Measurements from ENCODE around the gene TBC1D14.

The TBC1D14 gene

DNA sequence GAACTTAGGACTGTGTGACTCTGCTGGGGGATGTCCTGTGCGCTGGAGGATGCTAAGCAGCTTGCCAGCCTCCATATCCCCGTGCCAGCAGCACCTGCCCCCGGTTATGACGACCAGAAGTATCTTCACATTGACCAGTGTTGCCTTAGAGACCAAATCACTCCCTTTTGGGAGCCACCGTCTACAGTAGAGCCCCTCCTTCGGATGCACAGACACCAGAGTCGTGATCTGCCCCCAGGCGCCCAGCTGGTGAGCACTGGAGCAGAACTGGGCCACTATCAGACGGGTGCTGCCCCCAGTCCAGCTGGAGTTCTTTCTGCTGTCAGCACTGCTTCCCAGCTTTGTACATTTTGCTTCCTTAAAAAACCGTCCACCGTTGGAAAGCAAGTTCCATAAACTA, 103.5 kb downstream of the TBC1D14 start:
- Histone ChIP-seq H3K4me1 (ENCODE audit: low read length) (peaks cover 16% of the 10 kb centered on the region), H4K20me1 (ENCODE audit: insufficient read depth, low read length) (no peaks in the 10 kb centered on the region), H3K27ac (ENCODE audit: low read length) (peak overlapping the region; percentile 53), H3K9me3 (ENCODE audit: insufficient read depth, low read length) (no peaks in the 10 kb centered on the region), H3K79me2 (ENCODE audit: low read length) (no peaks in the 10 kb centered on the region), H3K27me3 (ENCODE audit: low read depth, low read length) (no peaks in the 10 kb centered on the region), H3K36me3 (replicated peaks; ENCODE audit: low read depth, low read length) (peaks cover 42% of the 10 kb centered on the region), H3K4me2 (ENCODE audit: low read length) (no peak overlapping the region), H3K9ac (ENCODE audit: low read length) (no peak overlapping the region), H2AFZ (ENCODE audit: low read depth, low read length) (no peak overlapping the region), H3K4me3 (ENCODE audit: low read length) (no peak overlapping the region)
- TF ChIP-seq CTCF (IDR thresholded peaks at IDR 0.05; ENCODE audit: low read depth, low read length) (no peak), EZH2phosphoT487 (IDR thresholded peaks at IDR 0.05; ENCODE audit: low read depth) (no peak)

DNA sequence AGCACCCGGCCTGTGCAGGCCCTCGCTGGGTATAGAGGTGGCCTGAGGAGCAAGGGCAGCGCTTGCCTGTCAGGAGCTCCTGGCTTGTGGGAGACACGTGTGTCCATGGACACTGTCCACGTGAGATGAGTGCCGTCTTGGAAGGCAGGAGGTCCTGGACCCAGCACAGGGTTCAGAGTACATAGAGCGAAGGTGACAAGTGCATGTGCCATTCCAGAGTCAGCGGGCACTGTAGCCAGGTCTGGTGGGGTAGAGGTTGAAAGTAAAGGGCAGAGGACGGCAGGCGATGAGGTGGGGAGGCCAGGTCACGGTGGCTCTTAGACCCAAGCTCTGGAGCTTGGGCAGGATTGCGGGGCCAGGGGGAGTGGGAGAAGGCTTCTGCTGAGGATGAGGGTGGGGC, 105.2 kb downstream of the TBC1D14 start:
- peaks cover 30% of the 10 kb centered on the region for H3K36me3 ChIP-seq (replicated peaks; ENCODE audit: low read depth, low read length)
- H3K79me2 ChIP-seq (ENCODE audit: low read length): no peaks in the 10 kb centered on the region

GRCh38 chr4:7015383-7016035, 105.9 kb downstream of the TBC1D14 start:
- Histone ChIP-seq H3K4me3 (ENCODE audit: low read length) (no peak overlapping the region), H2AFZ (ENCODE audit: low read depth, low read length) (no peak overlapping the region), H3K4me1 (ENCODE audit: low read length) (peaks cover 16% of the 10 kb centered on the region), H3K27me3 (ENCODE audit: low read depth, low read length) (no peaks in the 10 kb centered on the region), H4K20me1 (ENCODE audit: insufficient read depth, low read length) (no peaks in the 10 kb centered on the region), H3K4me2 (ENCODE audit: low read length) (no peak overlapping the region), H3K9ac (ENCODE audit: low read length) (no peak overlapping the region), H3K27ac (ENCODE audit: low read length) (no peak overlapping the region), H3K36me3 (replicated peaks; ENCODE audit: low read depth, low read length) (peaks cover 29% of the 10 kb centered on the region), H3K79me2 (ENCODE audit: low read length) (no peaks in the 10 kb centered on the region), H3K9me3 (ENCODE audit: insufficient read depth, low read length) (no peaks in the 10 kb centered on the region)
- TF ChIP-seq EZH2phosphoT487 (IDR thresholded peaks at IDR 0.05; ENCODE audit: low read depth): no peak
- no peak for TF ChIP-seq CTCF (IDR thresholded peaks at IDR 0.05; ENCODE audit: low read depth, low read length)

More for the DNA sequence above, 105.2 kb downstream of the TBC1D14 start:
- no peak overlapping the region; the same call in 1 of the 2 replicates for H3K9ac ChIP-seq (ENCODE audit: low read length)
- no peak overlapping the region for H2AFZ ChIP-seq (ENCODE audit: low read depth, low read length)
- no peak overlapping the region for H3K4me3 ChIP-seq (ENCODE audit: low read length)
- TF ChIP-seq CTCF (IDR thresholded peaks at IDR 0.05; ENCODE audit: low read depth, low read length): no peak
- no peak for TF ChIP-seq EZH2phosphoT487 (IDR thresholded peaks at IDR 0.05; ENCODE audit: low read depth)
- peaks cover 16% of the 10 kb centered on the region for H3K4me1 ChIP-seq (ENCODE audit: low read length)
- H3K9me3 ChIP-seq (ENCODE audit: insufficient read depth, low read length): no peaks in the 10 kb centered on the region
- H3K4me2 ChIP-seq (ENCODE audit: low read length): no peak overlapping the region
- H3K27me3 ChIP-seq (ENCODE audit: low read depth, low read length): no peaks in the 10 kb centered on the region
- H4K20me1 ChIP-seq (ENCODE audit: insufficient read depth, low read length): no peaks in the 10 kb centered on the region
- peak overlapping the region; percentile 53 for H3K27ac ChIP-seq (ENCODE audit: low read length)

- Histone ChIP-seq H3K9ac (ENCODE audit: low read length) (no peak overlapping the region), H2AFZ (ENCODE audit: low read depth, low read length) (no peak overlapping the region), H3K36me3 (replicated peaks; ENCODE audit: low read depth, low read length) (peaks cover 23% of the 10 kb centered on the region)
These were observed 106.5 kb downstream of the TBC1D14 start for GRCh38 chr4:7016086-7016485.

More at GRCh38 chr4:7016086-7016485, 106.5 kb downstream of the TBC1D14 start:
- no peaks in the 10 kb centered on the region for H3K9me3 ChIP-seq (ENCODE audit: insufficient read depth, low read length)
- H3K4me2 ChIP-seq (ENCODE audit: low read length): no peak overlapping the region
- H3K4me1 ChIP-seq (ENCODE audit: low read length): peaks cover 16% of the 10 kb centered on the region
- TF ChIP-seq CTCF (IDR thresholded peaks at IDR 0.05; ENCODE audit: low read depth, low read length) (no peak), EZH2phosphoT487 (IDR thresholded peaks at IDR 0.05; ENCODE audit: low read depth) (no peak)
- H3K27ac ChIP-seq (ENCODE audit: low read length): no peak overlapping the region
- no peak overlapping the region for H3K4me3 ChIP-seq (ENCODE audit: low read length)
- no peaks in the 10 kb centered on the region for H3K27me3 ChIP-seq (ENCODE audit: low read depth, low read length)
- H4K20me1 ChIP-seq (ENCODE audit: insufficient read depth, low read length): no peaks in the 10 kb centered on the region
- no peaks in the 10 kb centered on the region for H3K79me2 ChIP-seq (ENCODE audit: low read length)
